Stomach (tissue), 9 donors: ENCODE data around the gene TLR2. TPM values are rescaled to one million over a fixed set of nuclear protein-coding genes. Genes with fewer than 3 reads are reported as not detected.

Experiments used
- DNase-seq, 2 donors: peaks; one replicate each; pipeline versions ENCODE4 v3.0.0 to v3.0.0-alpha.2; 2013 to 2019
- H3K27ac ChIP-seq, 5 donors: fragments of 200-600 bp in 4 of 5; sonication (generic) in 4 of 5; one replicate each; pipeline ENCODE4 v1.5.1; 2013 to 2019; ENCODE audit warnings: mild to moderate bottlenecking in 1 of 5, moderate library complexity in 1 of 5
- H3K27me3 ChIP-seq, 3 donors: fragments of 200-600 bp; sonication (generic); one replicate each; pipeline ENCODE4 v1.5.1; 2017 to 2019; ENCODE audit warnings: mixed run types in 1 of 3
- H3K36me3 ChIP-seq, 4 donors: fragments of 200-600 bp; sonication (generic); 1 replicate in 3 of 4; 2 replicates in 1 of 4; pipeline ENCODE4 v1.5.1; 2016 to 2019
- H3K4me1 ChIP-seq, 4 donors: fragments of 200-600 bp; sonication (generic); one replicate each; pipeline ENCODE4 v1.5.1; 2016 to 2019
- H3K4me3 ChIP-seq, 4 donors: fragments of 200-600 bp; sonication (generic) in 3 of 4; one replicate each; pipeline ENCODE4 v1.5.1; 2016 to 2019; ENCODE audit warnings: mild to moderate bottlenecking in 1 of 4
- H3K9me3 ChIP-seq, 4 donors: fragments of 200-600 bp; sonication (generic); one replicate each; pipeline ENCODE4 v1.5.1; 2016 to 2019
- EP300 ChIP-seq: sonication (generic); formaldehyde crosslinking; IDR thresholded peaks from one replicate; pipeline ENCODE4 v1.6.1; 2017; ENCODE audit warnings: antibody characterized with exemption
- POLR2A ChIP-seq, 4 donors: fragments of 450-650 bp; IDR thresholded peaks; one replicate each; pipeline ENCODE4 v1.6.1; 2016; ENCODE audit warnings: antibody characterized with exemption in 4 of 4, control low read depth in 2 of 4, mild to moderate bottlenecking in 1 of 4, moderate library complexity in 1 of 4
- POLR2AphosphoS5 ChIP-seq, 3 donors: sonication (generic); formaldehyde crosslinking; IDR thresholded peaks; one replicate each; pipeline ENCODE4 v1.6.1; 2016; ENCODE audit warnings: antibody characterized with exemption in 3 of 3
- WGBS, 5 donors: extraction: QIAGEN DNeasy Blood & Tissue Kit in 3 of 5; methylation state at CpG; one replicate each; pipeline versions ENCODE4 v1.1.5 to v1.1.7; 2013 to 2018; 5-methylcytosine and 5-hydroxymethylcytosine counted together
- intact Hi-C: fragments of 100-400 bp; cut with DNase I; formaldehyde crosslinking; loops from one replicate; pipeline ENCODE4 v1.15.1; 2023; ENCODE audit warnings: low total_unique reads
- polyA plus RNA-seq, 3 donors: library from polyadenylated mRNA; stranded (reverse); fragments of 200-250 nt; gene quantifications; one replicate each; pipeline ENCODE4 v1.2.3, GENCODE V29; 2013
- total RNA-seq, 5 donors: library from RNA; depleted of rRNA; stranded (reverse); fragments of >200 nt; gene quantifications; one replicate each; pipeline versions ENCODE4 v1.1.0 to v1.2.3, GENCODE V29; 2014 to 2016
- TF ChIP-seq, protein P1 (sequence below), 7 experiments: fragments of 450-650 bp in 4 of 7; fragments of 200-600 bp in 3 of 7; sonication (generic) in 3 of 7; IDR thresholded peaks; one replicate each; pipeline ENCODE4 v1.5.1; 2016 to 2019; ENCODE audit warnings: antibody characterized with exemption in 7 of 7, control low read depth in 2 of 7, mild to moderate bottlenecking in 1 of 7
- donor health status: healthy with polysubstance abuse.
- donor health status: Bipolar disorder and iron deficiency.
- donor health status: healthy.

TLR2 gene
- total and polyA plus RNA-seq, 8 donors = 0.29 to 35.0 (median 8.6) TPM

- no peak for DNase-seq
- intact Hi-C loops = no loop called here
- H3K36me3 ChIP-seq = no peaks in the 10 kb centered on the region
- H3K4me3 ChIP-seq = no peak overlapping the region
- peaks cover 0 to 13% (median 11%) of the 10 kb centered on the region in 4 donors for H3K4me1 ChIP-seq
- TF ChIP-seq, protein P1, sequence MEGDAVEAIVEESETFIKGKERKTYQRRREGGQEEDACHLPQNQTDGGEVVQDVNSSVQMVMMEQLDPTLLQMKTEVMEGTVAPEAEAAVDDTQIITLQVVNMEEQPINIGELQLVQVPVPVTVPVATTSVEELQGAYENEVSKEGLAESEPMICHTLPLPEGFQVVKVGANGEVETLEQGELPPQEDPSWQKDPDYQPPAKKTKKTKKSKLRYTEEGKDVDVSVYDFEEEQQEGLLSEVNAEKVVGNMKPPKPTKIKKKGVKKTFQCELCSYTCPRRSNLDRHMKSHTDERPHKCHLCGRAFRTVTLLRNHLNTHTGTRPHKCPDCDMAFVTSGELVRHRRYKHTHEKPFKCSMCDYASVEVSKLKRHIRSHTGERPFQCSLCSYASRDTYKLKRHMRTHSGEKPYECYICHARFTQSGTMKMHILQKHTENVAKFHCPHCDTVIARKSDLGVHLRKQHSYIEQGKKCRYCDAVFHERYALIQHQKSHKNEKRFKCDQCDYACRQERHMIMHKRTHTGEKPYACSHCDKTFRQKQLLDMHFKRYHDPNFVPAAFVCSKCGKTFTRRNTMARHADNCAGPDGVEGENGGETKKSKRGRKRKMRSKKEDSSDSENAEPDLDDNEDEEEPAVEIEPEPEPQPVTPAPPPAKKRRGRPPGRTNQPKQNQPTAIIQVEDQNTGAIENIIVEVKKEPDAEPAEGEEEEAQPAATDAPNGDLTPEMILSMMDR (IDR thresholded peaks at IDR 0.05) = no peak
- TF ChIP-seq EP300 (no peak), POLR2AphosphoS5 (IDR thresholded peaks at IDR 0.05) (no peak), POLR2A (IDR thresholded peaks at IDR 0.05) (no peak)
- H3K27ac ChIP-seq = no peak overlapping the region
- WGBS, 5 donors = 64 to 85% (median 80%) methylated on average over 2 of the region's 2 CpGs
- no peaks in the 10 kb centered on the region for H3K9me3 ChIP-seq
- peaks cover 0 to 44% (median 21%) of the 10 kb centered on the region in 3 donors for H3K27me3 ChIP-seq
Observed at GRCh38 chr4:153755186-153755585, 71.1 kb downstream of the TLR2 start.

Other genes with a start within 250 kb of the TLR2 start
- gene TMEM131L, start 217.9 kb upstream of the TLR2 start, total RNA-seq = 10 to 100 TPM; 12.9 to 40.0 (median 19.1) TPM
- gene TMEM131L, start 217.9 kb upstream of the TLR2 start, polyA plus RNA-seq = 1 to 10 TPM; 2.4 to 4.4 (median 2.7) TPM
- gene RNF175, start 75.7 kb downstream of the TLR2 start, total RNA-seq = 1 to 10 TPM in 1 of 5 donors, not detected in 4; 1.3 TPM
- not detected for gene RNF175, start 75.7 kb downstream of the TLR2 start, polyA plus RNA-seq
- gene SFRP2, start 104.8 kb downstream of the TLR2 start, total RNA-seq = 10 to 100 TPM in 3 of 5 donors, 1 to 10 TPM in 1, not detected in 1; 6.7 to 40.0 (median 14.1) TPM
- gene SFRP2, start 104.8 kb downstream of the TLR2 start, polyA plus RNA-seq = 1 to 10 TPM in 2 of 3 donors, not detected in 1; 1.2 to 2.7 TPM